ENCODE measurements around the gene MRI1.

Gene MRI1

GRCh38 chr19:13797870-13798269 lies 33.5 kb downstream of the MRI1 start:
- DNase-seq = no peak
- Histone ChIP-seq H3K27me3 (no peaks in the 10 kb centered on the region), H3K4me3 (ENCODE audit: low read depth, low read length) (no peak overlapping the region), H3K36me3 (no peaks in the 10 kb centered on the region), H3K4me1 (no peaks in the 10 kb centered on the region), H3K9me3 (no peaks in the 10 kb centered on the region)
- no peak for TF ChIP-seq CTCF (IDR thresholded peaks at IDR 0.05; ENCODE audit: low read depth, low read length)

- Histone ChIP-seq H3K9me3 (no peaks in the 10 kb centered on the region), H3K36me3 (no peaks in the 10 kb centered on the region), H3K4me1 (no peaks in the 10 kb centered on the region), H3K27me3 (no peaks in the 10 kb centered on the region), H3K4me3 (ENCODE audit: low read depth, low read length) (no peak overlapping the region)
- DNase-seq = no peak
- TF ChIP-seq CTCF (IDR thresholded peaks at IDR 0.05; ENCODE audit: low read depth, low read length) = no peak
Measured at GRCh38 chr19:13799669-13800068, 35.3 kb downstream of the MRI1 start.

- Histone ChIP-seq H3K27me3 (no peaks in the 10 kb centered on the region), H3K4me3 (ENCODE audit: low read depth, low read length) (no peak overlapping the region), H3K4me1 (peaks cover 3% of the 10 kb centered on the region; the same call in 1 of the 2 replicates), H3K36me3 (no peaks in the 10 kb centered on the region), H3K9me3 (no peaks in the 10 kb centered on the region)
- TF ChIP-seq CTCF (IDR thresholded peaks at IDR 0.05; ENCODE audit: low read depth, low read length) = no peak
- no peak for DNase-seq
Measured at GRCh38 chr19:13803038-13803437, 38.7 kb downstream of the MRI1 start.

- peak; percentile 70 for DNase-seq
Measured at GRCh38 chr19:13804830-13805683, 40.7 kb downstream of the MRI1 start.

GRCh38 chr19:13806728-13807127 lies 42.4 kb downstream of the MRI1 start:
- no peak for DNase-seq
- no peak for TF ChIP-seq CTCF (IDR thresholded peaks at IDR 0.05; ENCODE audit: low read depth, low read length)
- H3K4me1 ChIP-seq = peaks cover 3% of the 10 kb centered on the region
- H3K9me3 ChIP-seq = no peaks in the 10 kb centered on the region
- peaks cover 5% of the 10 kb centered on the region; the same call in 1 of the 2 replicates for H3K36me3 ChIP-seq
- H3K27me3 ChIP-seq = no peaks in the 10 kb centered on the region
- no peak overlapping the region for H3K4me3 ChIP-seq (ENCODE audit: low read depth, low read length)

More at GRCh38 chr19:13804830-13805683, 40.7 kb downstream of the MRI1 start:
- no peaks in the 10 kb centered on the region for H3K9me3 ChIP-seq
- H3K4me1 ChIP-seq = peaks cover 3% of the 10 kb centered on the region; the same call in 1 of the 2 replicates
- no peak overlapping the region for H3K4me3 ChIP-seq (ENCODE audit: low read depth, low read length)
- peak; percentile 62 for TF ChIP-seq CTCF (IDR thresholded peaks at IDR 0.05; ENCODE audit: low read depth, low read length)
- no peaks in the 10 kb centered on the region for H3K27me3 ChIP-seq
- peaks cover 5% of the 10 kb centered on the region; the same call in 1 of the 2 replicates for H3K36me3 ChIP-seq

GRCh38 chr19:13807421-13808021 lies 43.2 kb downstream of the MRI1 start:
- no peak overlapping the region for H3K4me3 ChIP-seq (ENCODE audit: low read depth, low read length)
- H3K4me1 ChIP-seq = peaks cover 3% of the 10 kb centered on the region
- no peaks in the 10 kb centered on the region for H3K9me3 ChIP-seq
- TF ChIP-seq CTCF (IDR thresholded peaks at IDR 0.05; ENCODE audit: low read depth, low read length) = no peak
- H3K36me3 ChIP-seq = peaks cover 5% of the 10 kb centered on the region; the same call in 1 of the 2 replicates
- DNase-seq = no peak
- H3K27me3 ChIP-seq = no peaks in the 10 kb centered on the region

Data from BE2C (cell line).